GM19025 (cell line): ENCODE measurements around the gene ZNF444.
"Not testable (repeated sequence)": the region's sequence is repeated elsewhere in the genome, so short reads cannot be mapped to it uniquely, and the experiment has no call there.

Experiments
- ATAC-seq: cut with Tn5 transposase; IDR thresholded peaks from one replicate; pipeline ENCODE4 v1.9.1; 2021; ENCODE audit warnings: mild to moderate bottlenecking, low read depth, moderate library complexity; ENCODE audit not compliant: unreplicated experiment

Gene ZNF444

GRCh38 chr19:56170261-56170660 is 29.2 kb downstream of the ZNF444 start:
- ATAC-seq, result no peak

GRCh38 chr19:56174086-56174485 is 33.0 kb downstream of the ZNF444 start:
- ATAC-seq, result no peak

GRCh38 chr19:56174550-56174949 is 33.5 kb downstream of the ZNF444 start:
- no peak for ATAC-seq

GRCh38 chr19:56175861-56176307 is 34.8 kb downstream of the ZNF444 start, which contains the start of gene GALP:
Gene GALP, plus strand, starts transcription at chr19:56176008. Its CDS starts 1,101 bp downstream, at chr19:56177109.
- not testable (repeated sequence) for ATAC-seq

- not testable (repeated sequence) for ATAC-seq
These were observed 35.2 kb downstream of the ZNF444 start for GRCh38 chr19:56176310-56176709.

GRCh38 chr19:56176881-56177280 is 35.8 kb downstream of the ZNF444 start:
- ATAC-seq, result no peak

- ATAC-seq, result no peak
These were observed 36.6 kb downstream of the ZNF444 start for GRCh38 chr19:56177564-56178243.

- no peak for ATAC-seq
These were observed 48.7 kb downstream of the ZNF444 start for GRCh38 chr19:56189785-56190184.

- ATAC-seq, result no peak
These were observed 50.0 kb downstream of the ZNF444 start for GRCh38 chr19:56191115-56191514.

- ATAC-seq, result no peak
These were observed 50.6 kb downstream of the ZNF444 start for GRCh38 chr19:56191711-56192110.

- ATAC-seq, result no peak
These were observed 53.0 kb downstream of the ZNF444 start for GRCh38 chr19:56193981-56194640.

- ATAC-seq, result not testable (repeated sequence)
These were observed 56.6 kb downstream of the ZNF444 start, which contains the start of gene ZSCAN5B for GRCh38 chr19:56197646-56198045. Gene ZSCAN5B, minus strand, starts transcription at chr19:56197783. Its CDS starts 4,731 bp downstream, at chr19:56193052.

- ATAC-seq, result no peak
These were observed 58.6 kb downstream of the ZNF444 start for GRCh38 chr19:56199687-56200086.

- ATAC-seq, result no peak
These were observed 60.9 kb downstream of the ZNF444 start, which contains the start of gene ZSCAN5C for GRCh38 chr19:56201973-56202372. Gene ZSCAN5C, plus strand, starts transcription at chr19:56202273. Its CDS starts 3,641 bp downstream, at chr19:56205914.

- not testable (repeated sequence) for ATAC-seq
These were observed 66.5 kb downstream of the ZNF444 start for GRCh38 chr19:56207581-56207980.

- ATAC-seq, result no peak
These were observed 68.0 kb downstream of the ZNF444 start for GRCh38 chr19:56209091-56209490.

GRCh38 chr19:56210036-56210435 is 68.9 kb downstream of the ZNF444 start:
- not testable (repeated sequence) for ATAC-seq
